ENCODE data around the gene IGDCC3. TPM values are rescaled to one million over a fixed set of nuclear protein-coding genes. Genes with fewer than 3 reads are reported as not detected.

The IGDCC3 gene
- polyA plus RNA-seq, 2 of the 4 experiments (the other 2 are of a cell fraction) = 0.04 to 0.12 TPM

DNA sequence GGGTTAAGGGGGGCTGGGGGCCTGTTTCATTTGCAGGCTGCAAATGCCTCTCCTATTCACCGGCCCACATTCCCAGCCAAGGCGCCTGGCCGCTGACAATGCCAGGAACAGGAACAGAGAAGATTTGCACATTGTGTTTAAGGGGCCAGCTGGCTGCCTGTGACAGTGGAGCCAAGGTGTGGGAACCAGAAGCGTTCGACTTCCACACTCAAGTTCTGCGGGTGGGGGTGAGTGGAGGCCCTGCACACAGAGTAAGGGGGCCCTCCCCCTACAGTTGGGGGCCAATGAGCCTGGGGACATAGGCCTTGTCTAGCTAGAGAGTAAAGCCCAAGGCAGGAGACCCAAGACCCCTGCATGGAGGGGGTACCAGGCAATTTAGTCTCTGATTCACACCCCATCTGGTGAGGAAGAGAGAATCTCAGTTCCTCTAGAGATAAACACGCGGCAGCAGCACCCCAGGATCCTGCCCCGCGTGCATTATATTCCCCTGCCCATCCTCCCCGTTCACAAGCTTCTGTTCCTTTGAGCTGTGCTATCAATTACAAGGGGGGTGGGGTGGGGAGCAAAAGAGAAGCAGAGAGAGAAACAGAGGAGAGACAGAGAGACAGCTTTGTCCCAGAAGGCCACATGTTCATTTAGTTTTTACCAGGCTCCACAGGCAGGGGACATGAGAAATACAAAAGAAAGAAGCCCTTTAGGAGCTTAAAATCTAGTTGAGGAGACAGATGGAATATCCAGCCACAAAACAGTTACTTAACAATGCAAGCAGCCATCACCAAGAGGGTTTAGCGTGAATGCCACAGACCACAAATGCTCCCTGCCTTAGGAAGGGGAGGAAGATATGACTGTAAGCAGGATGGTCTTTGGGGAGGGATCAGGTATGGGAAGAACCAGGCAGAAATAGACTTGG is 9.2 kb downstream of the IGDCC3 start:
- Histone ChIP-seq H3K9me3 (no peaks in the 10 kb centered on the region), H3K4me2 (no peak overlapping the region), H3K4me3 (no peak overlapping the region), H3K27ac (no peak overlapping the region), H3K4me1 (no peaks in the 10 kb centered on the region)
- 83% methylated on average over 12 of the region's 12 CpGs for WGBS (ENCODE audit: missing lambda C conversion rate)
- ChIA-PET CTCF (interaction anchor here (0.6 to 42.0 kb wide), 5 partner anchors 9 to 998 kb away, joined by 3 to 772 read pairs (median 4); partner anchors contain the start of gene IGDCC3), POLR2A (interaction anchor here (1.4 to 2.2 kb wide), 2 partner anchors 48 to 64 kb away, joined by 4 to 6 read pairs; partner anchors contain the start of gene RNU5B-1)
- DNase-seq (ENCODE audit: low read depth in 1 of 2, low spot score in 1 of 2) (no peak), ATAC-seq (no peak), FAIRE-seq (no peak)
- TF ChIP-seq, protein P1, sequence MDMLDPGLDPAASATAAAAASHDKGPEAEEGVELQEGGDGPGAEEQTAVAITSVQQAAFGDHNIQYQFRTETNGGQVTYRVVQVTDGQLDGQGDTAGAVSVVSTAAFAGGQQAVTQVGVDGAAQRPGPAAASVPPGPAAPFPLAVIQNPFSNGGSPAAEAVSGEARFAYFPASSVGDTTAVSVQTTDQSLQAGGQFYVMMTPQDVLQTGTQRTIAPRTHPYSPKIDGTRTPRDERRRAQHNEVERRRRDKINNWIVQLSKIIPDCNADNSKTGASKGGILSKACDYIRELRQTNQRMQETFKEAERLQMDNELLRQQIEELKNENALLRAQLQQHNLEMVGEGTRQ (IDR thresholded peaks at IDR 0.05) = no peak
- TF ChIP-seq PHF8 (IDR thresholded peaks at IDR 0.05; ENCODE audit: borderline replicate concordance, low read depth) (no peak), HEYL (CRISPR knock-in tag; IDR thresholded peaks at IDR 0.05) (no peak), ZC3H11A (IDR thresholded peaks at IDR 0.05) (no peak), NR3C1 (IDR thresholded peaks at IDR 0.05) (no peak), EP300 (IDR thresholded peaks at IDR 0.05) (no peak), ZSCAN20 (CRISPR knock-in tag; IDR thresholded peaks at IDR 0.05) (no peak), ZNF302 (CRISPR knock-in tag; IDR thresholded peaks at IDR 0.05) (no peak), HOXB5 (CRISPR knock-in tag; IDR thresholded peaks at IDR 0.05) (no peak), POLR2A (IDR thresholded peaks at IDR 0.05; ENCODE audit: low read length) (no peak), MYC (IDR thresholded peaks at IDR 0.05; ENCODE audit: borderline replicate concordance, low read length) (no peak), POLR2AphosphoS2 (conservative IDR thresholded peaks at IDR 0.05; ENCODE audit: low read length) (no peak), CHD2 (IDR thresholded peaks at IDR 0.05; ENCODE audit: low read length, partially characterized antibody) (no peak), FOSL2 (IDR thresholded peaks at IDR 0.05) (no peak), FOSL2 (CRISPR knock-in tag; IDR thresholded peaks at IDR 0.05) (no peak), EHF (CRISPR knock-in tag; IDR thresholded peaks at IDR 0.05) (no peak)
- TF ChIP-seq, protein P2, sequence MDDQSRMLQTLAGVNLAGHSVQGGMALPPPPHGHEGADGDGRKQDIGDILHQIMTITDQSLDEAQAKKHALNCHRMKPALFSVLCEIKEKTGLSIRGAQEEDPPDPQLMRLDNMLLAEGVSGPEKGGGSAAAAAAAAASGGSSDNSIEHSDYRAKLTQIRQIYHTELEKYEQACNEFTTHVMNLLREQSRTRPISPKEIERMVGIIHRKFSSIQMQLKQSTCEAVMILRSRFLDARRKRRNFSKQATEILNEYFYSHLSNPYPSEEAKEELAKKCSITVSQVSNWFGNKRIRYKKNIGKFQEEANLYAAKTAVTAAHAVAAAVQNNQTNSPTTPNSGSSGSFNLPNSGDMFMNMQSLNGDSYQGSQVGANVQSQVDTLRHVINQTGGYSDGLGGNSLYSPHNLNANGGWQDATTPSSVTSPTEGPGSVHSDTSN (IDR thresholded peaks at IDR 0.05) = no peak
- TF ChIP-seq, protein P3, sequence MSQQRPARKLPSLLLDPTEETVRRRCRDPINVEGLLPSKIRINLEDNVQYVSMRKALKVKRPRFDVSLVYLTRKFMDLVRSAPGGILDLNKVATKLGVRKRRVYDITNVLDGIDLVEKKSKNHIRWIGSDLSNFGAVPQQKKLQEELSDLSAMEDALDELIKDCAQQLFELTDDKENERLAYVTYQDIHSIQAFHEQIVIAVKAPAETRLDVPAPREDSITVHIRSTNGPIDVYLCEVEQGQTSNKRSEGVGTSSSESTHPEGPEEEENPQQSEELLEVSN (IDR thresholded peaks at IDR 0.05; ENCODE audit: borderline replicate concordance, low read depth) = no peak
- TF ChIP-seq, protein P4, sequence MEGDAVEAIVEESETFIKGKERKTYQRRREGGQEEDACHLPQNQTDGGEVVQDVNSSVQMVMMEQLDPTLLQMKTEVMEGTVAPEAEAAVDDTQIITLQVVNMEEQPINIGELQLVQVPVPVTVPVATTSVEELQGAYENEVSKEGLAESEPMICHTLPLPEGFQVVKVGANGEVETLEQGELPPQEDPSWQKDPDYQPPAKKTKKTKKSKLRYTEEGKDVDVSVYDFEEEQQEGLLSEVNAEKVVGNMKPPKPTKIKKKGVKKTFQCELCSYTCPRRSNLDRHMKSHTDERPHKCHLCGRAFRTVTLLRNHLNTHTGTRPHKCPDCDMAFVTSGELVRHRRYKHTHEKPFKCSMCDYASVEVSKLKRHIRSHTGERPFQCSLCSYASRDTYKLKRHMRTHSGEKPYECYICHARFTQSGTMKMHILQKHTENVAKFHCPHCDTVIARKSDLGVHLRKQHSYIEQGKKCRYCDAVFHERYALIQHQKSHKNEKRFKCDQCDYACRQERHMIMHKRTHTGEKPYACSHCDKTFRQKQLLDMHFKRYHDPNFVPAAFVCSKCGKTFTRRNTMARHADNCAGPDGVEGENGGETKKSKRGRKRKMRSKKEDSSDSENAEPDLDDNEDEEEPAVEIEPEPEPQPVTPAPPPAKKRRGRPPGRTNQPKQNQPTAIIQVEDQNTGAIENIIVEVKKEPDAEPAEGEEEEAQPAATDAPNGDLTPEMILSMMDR (IDR thresholded peaks at IDR 0.05) = no peak
- TF ChIP-seq, protein P5, sequence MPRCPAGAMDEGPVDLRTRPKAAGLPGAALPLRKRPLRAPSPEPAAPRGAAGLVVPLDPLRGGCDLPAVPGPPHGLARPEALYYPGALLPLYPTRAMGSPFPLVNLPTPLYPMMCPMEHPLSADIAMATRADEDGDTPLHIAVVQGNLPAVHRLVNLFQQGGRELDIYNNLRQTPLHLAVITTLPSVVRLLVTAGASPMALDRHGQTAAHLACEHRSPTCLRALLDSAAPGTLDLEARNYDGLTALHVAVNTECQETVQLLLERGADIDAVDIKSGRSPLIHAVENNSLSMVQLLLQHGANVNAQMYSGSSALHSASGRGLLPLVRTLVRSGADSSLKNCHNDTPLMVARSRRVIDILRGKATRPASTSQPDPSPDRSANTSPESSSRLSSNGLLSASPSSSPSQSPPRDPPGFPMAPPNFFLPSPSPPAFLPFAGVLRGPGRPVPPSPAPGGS (IDR thresholded peaks at IDR 0.05) = no peak

Measured in A549 (cell line).